PC-9 (cell line): ENCODE measurements around the gene MST1. TPM values are rescaled to one million over a fixed set of nuclear protein-coding genes. Genes with fewer than 3 reads are reported as not detected.
"Not testable (repeated sequence)": the region's sequence is repeated elsewhere in the genome, so short reads cannot be mapped to it uniquely, and the experiment has no call there.

Experiments
- BruUV-seq: library from RNA; stranded (reverse); fragments of 400-500 nt; replicated peaks from 2 replicates; lab custom pipeline; 2021; lab: Mats Ljungman, UMichigan
- CTCF ChIA-PET: fragments of 300-600 bp; sonication (Branson Sonifier 250); formaldehyde crosslinking; loops from one replicate; lab custom pipeline; 2022; ENCODE audit warnings: antibody characterized with exemption; lab: Charles Lee
- POLR2A ChIA-PET: fragments of 300-600 bp; sonication (Branson Sonifier 250); formaldehyde crosslinking; loops from one replicate; lab custom pipeline; 2022; ENCODE audit warnings: antibody characterized with exemption; ENCODE audit not compliant: unreplicated experiment; lab: Charles Lee
- DNase-seq, 2 experiments: peaks; one replicate each; pipeline versions ENCODE4 v3.0.0 to v3.0.0-alpha.2; 2015 to 2022; ENCODE audit warnings: mixed read lengths in 1 of 2
- H2AFZ ChIP-seq: fragments of 200-600 bp; sonication (generic); 2 replicates; pipeline ENCODE4 v1.8.1; 2017; ENCODE audit warnings: antibody characterized with exemption
- H3F3A ChIP-seq: fragments of 200-600 bp; sonication (generic); 2 replicates; pipeline ENCODE4 v1.8.1; 2017; ENCODE audit warnings: antibody characterized with exemption, mild to moderate bottlenecking, low read depth; ENCODE audit not compliant: insufficient read depth
- H3K27ac ChIP-seq: fragments of 200-600 bp; sonication (generic); 2 replicates; pipeline ENCODE4 v1.6.1; 2016; ENCODE audit warnings: mixed run types
- H3K27me3 ChIP-seq: fragments of 200-600 bp; sonication (generic); 2 replicates; pipeline ENCODE4 v1.6.1; 2016; ENCODE audit warnings: low read depth, mixed run types; ENCODE audit not compliant: insufficient read depth
- H3K36me3 ChIP-seq: fragments of 200-600 bp; sonication (generic); 2 replicates; pipeline ENCODE4 v1.6.1; 2016; ENCODE audit warnings: low read depth, mixed run types
- H3K4me1 ChIP-seq: fragments of 200-600 bp; sonication (generic); replicated peaks from 2 replicates; pipeline ENCODE4 v1.6.1; 2016; ENCODE audit warnings: mixed run types; ENCODE audit not compliant: insufficient read depth
- H3K4me2 ChIP-seq: fragments of 200-600 bp; sonication (generic); 2 replicates; pipeline ENCODE4 v1.6.1; 2017; ENCODE audit warnings: mixed run types
- H3K4me3 ChIP-seq: fragments of 200-600 bp; sonication (generic); 2 replicates; pipeline ENCODE4 v1.6.1; 2016; ENCODE audit warnings: mixed run types
- H3K79me2 ChIP-seq: fragments of 200-600 bp; sonication (generic); 2 replicates; pipeline ENCODE4 v1.6.1; 2017; ENCODE audit warnings: low read depth, mixed run types
- H3K9me2 ChIP-seq: fragments of 200-600 bp; sonication (generic); 2 replicates; pipeline ENCODE4 v1.8.1; 2017; ENCODE audit warnings: mild to moderate bottlenecking; ENCODE audit not compliant: insufficient read depth
- H3K9me3 ChIP-seq: fragments of 200-600 bp; sonication (generic); 2 replicates; pipeline ENCODE4 v1.8.1; 2016; ENCODE audit warnings: low read depth; ENCODE audit not compliant: insufficient read depth
- H4K20me1 ChIP-seq: fragments of 200-600 bp; sonication (generic); 2 replicates; pipeline ENCODE4 v1.8.1; 2017; ENCODE audit not compliant: insufficient read depth
- CTCF ChIP-seq: fragments of 200-600 bp; sonication (generic); conservative IDR thresholded peaks from 2 replicates; pipeline ENCODE4 v1.6.1; 2017; ENCODE audit warnings: mixed run types, antibody characterized with exemption, mild to moderate bottlenecking, moderate library complexity
- EZH2 ChIP-seq: fragments of 200-600 bp; sonication (generic); IDR thresholded peaks from 2 replicates; pipeline ENCODE4 v1.8.0; 2017; ENCODE audit warnings: antibody characterized with exemption, low read depth
- intact Hi-C: fragments of 100-400 bp; cut with micrococcal nuclease; formaldehyde crosslinking; loops from one replicate; pipeline ENCODE4 v1.10.0; 2022; ENCODE audit not compliant: unreplicated experiment
- total RNA-seq: library from RNA; stranded (reverse); gene quantifications from 2 replicates; pipeline ENCODE4 v1.2.3, GENCODE V29; 2021

MST1 gene
- total RNA-seq, 1 experiment from 2014 or later, result 10.4 TPM

- no peaks in the 10 kb centered on the region for H3K79me2 ChIP-seq
- intact Hi-C loops, result no loop called here
Measured at GRCh38 chr3:49699281-49699979, 10.2 kb upstream of the MST1 start.

GRCh38 chr3:49695350-49696015 is 6.2 kb upstream of the MST1 start:
- H4K20me1 ChIP-seq, H3F3A ChIP-seq, POLR2A ChIA-PET, H3K27ac ChIP-seq, H3K9me2 ChIP-seq, H2AFZ ChIP-seq, BruUV-seq, intact Hi-C loops, H3K27me3 ChIP-seq, H3K9me3 ChIP-seq, H3K36me3 ChIP-seq, H3K4me3 ChIP-seq, H3K4me2 ChIP-seq, CTCF ChIA-PET, H3K4me1 ChIP-seq, DNase-seq, H3K79me2 ChIP-seq: not testable (repeated sequence)

More at GRCh38 chr3:49699281-49699979, 10.2 kb upstream of the MST1 start:
- no peak overlapping the region for H2AFZ ChIP-seq
- no peaks in the 10 kb centered on the region for H3K4me1 ChIP-seq
- H3K9me2 ChIP-seq, result no peaks in the 10 kb centered on the region
- POLR2A ChIA-PET, result no interaction called here
- TF ChIP-seq CTCF (no peak), EZH2 (no peak)
- no peaks in the 10 kb centered on the region for H4K20me1 ChIP-seq
- H3K27me3 ChIP-seq, result no peaks in the 10 kb centered on the region
- no peaks in the 10 kb centered on the region for H3K36me3 ChIP-seq
- no TSS peak for BruUV-seq
- CTCF ChIA-PET, result no interaction called here
- H3K4me2 ChIP-seq, result no peak overlapping the region
- no peak overlapping the region for H3K4me3 ChIP-seq
- H3F3A ChIP-seq, result no peaks in the 10 kb centered on the region
- no peak for DNase-seq
- H3K9me3 ChIP-seq, result no peaks in the 10 kb centered on the region
- no peak overlapping the region for H3K27ac ChIP-seq

- H3K4me1 ChIP-seq, H4K20me1 ChIP-seq, POLR2A ChIA-PET, H3K9me2 ChIP-seq, H3K36me3 ChIP-seq, H3K27me3 ChIP-seq, CTCF ChIA-PET, H2AFZ ChIP-seq, H3K4me2 ChIP-seq, H3K79me2 ChIP-seq, intact Hi-C loops, H3K27ac ChIP-seq, H3K9me3 ChIP-seq, H3K4me3 ChIP-seq, H3F3A ChIP-seq, BruUV-seq, DNase-seq: not testable (repeated sequence)
Measured at GRCh38 chr3:49694409-49695070, 5.3 kb upstream of the MST1 start.

- H3K79me2 ChIP-seq, H3K4me1 ChIP-seq, BruUV-seq, H3K4me2 ChIP-seq, H3K27ac ChIP-seq, POLR2A ChIA-PET, H3K9me2 ChIP-seq, H3F3A ChIP-seq, H3K36me3 ChIP-seq, H3K9me3 ChIP-seq, intact Hi-C loops, H3K27me3 ChIP-seq, H3K4me3 ChIP-seq, DNase-seq, H2AFZ ChIP-seq, CTCF ChIA-PET, H4K20me1 ChIP-seq: not testable (repeated sequence)
Measured at GRCh38 chr3:49691481-49691880, 2.2 kb upstream of the MST1 start.

- intact Hi-C loops, H3K36me3 ChIP-seq, H3K9me2 ChIP-seq, DNase-seq, H4K20me1 ChIP-seq, CTCF ChIA-PET, BruUV-seq, POLR2A ChIA-PET, H3K27me3 ChIP-seq, H2AFZ ChIP-seq, H3K79me2 ChIP-seq, H3F3A ChIP-seq, H3K9me3 ChIP-seq, H3K27ac ChIP-seq, H3K4me1 ChIP-seq: not testable (repeated sequence)
- peak overlapping the region; percentile 95; the same call in 1 of the 2 replicates for H3K4me3 ChIP-seq
- H3K4me2 ChIP-seq, result peak overlapping the region; percentile 74
Measured at GRCh38 chr3:49690856-49691255, 1.6 kb upstream of the MST1 start.

GRCh38 chr3:49689908-49690624 is 792 bp upstream of the MST1 start:
- H4K20me1 ChIP-seq, H3K27ac ChIP-seq, POLR2A ChIA-PET, DNase-seq, H3K9me3 ChIP-seq, BruUV-seq, H3K27me3 ChIP-seq, CTCF ChIA-PET, H3K79me2 ChIP-seq, intact Hi-C loops, H3K36me3 ChIP-seq, H3K4me1 ChIP-seq, H3K9me2 ChIP-seq, H3F3A ChIP-seq: not testable (repeated sequence)
- Histone ChIP-seq H2AFZ (peak overlapping the region; percentile 78), H3K4me2 (peak overlapping the region; percentile 74), H3K4me3 (peak overlapping the region; percentile 95)
